Measurements from ENCODE around the gene CRIP1.
A peak's percentile ranks its signal among the peaks of the same experiment; 100 is the strongest.

CRIP1 gene

GRCh38 chr14:105470350-105471296, 16.1 kb upstream of the CRIP1 start:
- DNase-seq, result no peak

GRCh38 chr14:105471297-105471821, 15.3 kb upstream of the CRIP1 start:
- no peak for DNase-seq

- DNase-seq, result no peak
Measured at GRCh38 chr14:105471823-105472485, 14.7 kb upstream of the CRIP1 start.

GRCh38 chr14:105472486-105472991, 14.1 kb upstream of the CRIP1 start:
- no peak for DNase-seq

GRCh38 chr14:105473033-105473676, 13.5 kb upstream of the CRIP1 start:
- DNase-seq, result no peak

GRCh38 chr14:105473677-105474482, 12.8 kb upstream of the CRIP1 start:
- DNase-seq, result peak; percentile 11 to 39

GRCh38 chr14:105474483-105475268, 12.0 kb upstream of the CRIP1 start, which contains the start of gene CRIP2:
TSS of gene CRIP2 (plus strand) at chr14:105474821. CDS start at chr14:105474863, 42 bp downstream.
- no peak for DNase-seq

- no peak for DNase-seq
Measured at GRCh38 chr14:105475269-105476096, 11.2 kb upstream of the CRIP1 start.

GRCh38 chr14:105476097-105476830, 10.4 kb upstream of the CRIP1 start:
- DNase-seq, result no peak

GRCh38 chr14:105476831-105477659, 9.6 kb upstream of the CRIP1 start:
- no peak for DNase-seq

GRCh38 chr14:105477660-105478397, 8.9 kb upstream of the CRIP1 start:
- DNase-seq, result no peak

GRCh38 chr14:105478398-105479251, 8.1 kb upstream of the CRIP1 start:
- no peak for DNase-seq

- no peak for DNase-seq
Measured at GRCh38 chr14:105479431-105480158, 7.1 kb upstream of the CRIP1 start.

- DNase-seq, result no peak
Measured at GRCh38 chr14:105480199-105480746, 6.4 kb upstream of the CRIP1 start.
